GM23338 (cell line): ENCODE data around the gene COL2A1. TPM values are rescaled to one million over a fixed set of nuclear protein-coding genes. Genes with fewer than 3 reads are reported as not detected.

Experiments used
- ATAC-seq: fragments of 200-7000 bp; cut with Tn5 transposase; 3 replicates; pipeline ENCODE4 v1.9.1; 2020
- DNase-seq: peaks from one replicate; pipeline ENCODE4 v3.0.0-alpha.2; 2015; ENCODE audit warnings: low spot score
- H2AFZ ChIP-seq: fragments of 200-600 bp; sonication (generic); 2 replicates; pipeline ENCODE4 v1.8.0; 2016; ENCODE audit warnings: antibody characterized with exemption, mild to moderate bottlenecking, moderate library complexity
- H3F3A ChIP-seq: fragments of 200-600 bp; sonication (generic); replicated peaks from 2 replicates; pipeline ENCODE4 v1.8.0; 2017; ENCODE audit warnings: antibody characterized with exemption, mixed run types, low read depth
- H3K27ac ChIP-seq: fragments of 200-600 bp; sonication (generic); 2 replicates; pipeline ENCODE4 v1.6.1; 2016; ENCODE audit warnings: low read depth
- H3K27me3 ChIP-seq: fragments of 200-600 bp; sonication (generic); 2 replicates; pipeline ENCODE4 v1.8.0; 2016; ENCODE audit warnings: mild to moderate bottlenecking, mixed run types, moderate library complexity; ENCODE audit not compliant: insufficient read depth
- H3K36me3 ChIP-seq: fragments of 200-600 bp; sonication (generic); 2 replicates; pipeline ENCODE4 v1.8.0; 2016; ENCODE audit warnings: mild to moderate bottlenecking; ENCODE audit not compliant: insufficient read depth
- H3K4me1 ChIP-seq: fragments of 200-600 bp; sonication (generic); 2 replicates; pipeline ENCODE4 v1.8.0; 2016; ENCODE audit warnings: mild to moderate bottlenecking, moderate library complexity; ENCODE audit not compliant: insufficient read depth
- H3K4me2 ChIP-seq: fragments of 200-600 bp; sonication (generic); 2 replicates; pipeline ENCODE4 v1.7.1; 2017; ENCODE audit warnings: mixed run types
- H3K4me3 ChIP-seq: fragments of 200-600 bp; sonication (generic); 2 replicates; pipeline ENCODE4 v1.6.1; 2016; ENCODE audit warnings: mixed run types
- H3K79me2 ChIP-seq: fragments of 200-600 bp; sonication (generic); replicated peaks from 2 replicates; pipeline ENCODE4 v1.8.0; 2017; ENCODE audit warnings: mild to moderate bottlenecking; ENCODE audit not compliant: insufficient read depth
- H3K9me2 ChIP-seq: fragments of 200-600 bp; sonication (generic); 2 replicates; pipeline ENCODE4 v1.8.0; 2017; ENCODE audit not compliant: insufficient read depth
- H4K20me1 ChIP-seq: fragments of 200-600 bp; sonication (generic); replicated peaks from 2 replicates; pipeline ENCODE4 v1.8.0; 2017; ENCODE audit warnings: mild to moderate bottlenecking; ENCODE audit not compliant: insufficient read depth
- H3K27ac Mint-ChIP-seq: 2 replicates; pipeline ENCODE4 v1.8.0; 2020; ENCODE audit warnings: inconsistent platforms, mild to moderate bottlenecking, moderate library complexity, mixed read lengths
- H3K27me3 Mint-ChIP-seq: 3 replicates; pipeline ENCODE4 v1.8.0; 2022; ENCODE audit warnings: low read depth, mild to moderate bottlenecking, moderate library complexity, mixed read lengths, inconsistent platforms; ENCODE audit not compliant: insufficient read depth, poor library complexity
- H3K36me3 Mint-ChIP-seq: 3 replicates; pipeline ENCODE4 v1.8.0; 2021; ENCODE audit warnings: low read depth, mild to moderate bottlenecking, inconsistent platforms, moderate library complexity, mixed read lengths
- H3K4me1 Mint-ChIP-seq: 3 replicates; pipeline ENCODE4 v1.8.0; 2020; ENCODE audit warnings: mild to moderate bottlenecking, inconsistent platforms, mixed read lengths
- H3K4me3 Mint-ChIP-seq: 3 replicates; pipeline ENCODE4 v1.8.0; 2021; ENCODE audit warnings: moderate library complexity, mild to moderate bottlenecking, inconsistent platforms, mixed read lengths
- H3K9me3 Mint-ChIP-seq: 3 replicates; pipeline ENCODE4 v1.8.0; 2020; ENCODE audit warnings: moderate library complexity, mild to moderate bottlenecking, inconsistent platforms, mixed read lengths
- CREB1 ChIP-seq: fragments of 250-450 bp; sonication (Bioruptor Pico); IDR thresholded peaks from 2 replicates; pipeline ENCODE4 v1.5.0; 2020; ENCODE audit warnings: low read depth, mild to moderate bottlenecking, moderate library complexity
- CTCF ChIP-seq, 2 experiments: fragments of 200-600 bp in 1 of 2; sonication (generic) in 1 of 2; conservative IDR thresholded peaks; 2 replicates each; pipeline versions ENCODE4 v1.5.1 to v1.6.1; 2016 to 2017; ENCODE audit warnings: antibody characterized with exemption in 2 of 2, low read depth in 2 of 2, mild to moderate bottlenecking in 2 of 2, moderate library complexity in 1 of 2
- ETS1 ChIP-seq: IDR thresholded peaks from 2 replicates; pipeline ENCODE4 v1.6.1; 2016; ENCODE audit warnings: antibody characterized with exemption
- EZH2 ChIP-seq: fragments of 200-600 bp; sonication (generic); IDR thresholded peaks from one replicate; pipeline ENCODE4 v1.8.0; 2017; ENCODE audit warnings: antibody characterized with exemption, mild to moderate bottlenecking, low read depth; ENCODE audit not compliant: unreplicated experiment
- EZH2phosphoT487 ChIP-seq: fragments of 200-600 bp; sonication (generic); IDR thresholded peaks from one replicate; pipeline ENCODE4 v1.8.1; 2018; ENCODE audit warnings: antibody characterized with exemption; ENCODE audit not compliant: unreplicated experiment
- JUNB ChIP-seq: IDR thresholded peaks from one replicate; pipeline ENCODE4 v1.6.1; 2016; ENCODE audit warnings: antibody characterized with exemption; ENCODE audit not compliant: unreplicated experiment
- NANOG ChIP-seq: IDR thresholded peaks from 2 replicates; pipeline ENCODE4 v1.6.1; 2016; ENCODE audit warnings: antibody characterized with exemption, borderline replicate concordance
- POLR2AphosphoS5 ChIP-seq: IDR thresholded peaks from 2 replicates; pipeline ENCODE4 v1.6.1; 2016; ENCODE audit warnings: antibody characterized with exemption, low read depth
- REST ChIP-seq: IDR thresholded peaks from one replicate; pipeline ENCODE4 v1.6.1; 2018; ENCODE audit warnings: antibody characterized with exemption; ENCODE audit not compliant: unreplicated experiment
- STAT1 ChIP-seq: IDR thresholded peaks from one replicate; pipeline ENCODE4 v1.6.1; 2016; ENCODE audit warnings: antibody characterized with exemption; ENCODE audit not compliant: unreplicated experiment
- ZNF114 ChIP-seq: fragments of 250-450 bp; sonication (Bioruptor Pico); IDR thresholded peaks from 2 replicates; pipeline ENCODE4 v1.5.0; 2020; ENCODE audit warnings: mild to moderate bottlenecking, moderate library complexity
- ZNF331 ChIP-seq: fragments of 250-450 bp; sonication (Bioruptor Pico); IDR thresholded peaks from 2 replicates; pipeline ENCODE4 v1.5.0; 2020; ENCODE audit warnings: low read depth, mild to moderate bottlenecking, moderate library complexity
- ZNF462 ChIP-seq: fragments of 250-450 bp; sonication (Bioruptor Pico); IDR thresholded peaks from 2 replicates; pipeline ENCODE4 v1.5.0; 2020; ENCODE audit warnings: mild to moderate bottlenecking, moderate library complexity
- polyA plus RNA-seq: library from polyadenylated mRNA; unstranded; fragments of >200 nt; fragmentation: Nextera tagmentation; extraction: Ambion mirVana; gene quantifications from 2 replicates; pipeline ENCODE4 v1.2.1, GENCODE V29; 2016
- total RNA-seq: library from RNA; depleted of rRNA; stranded (reverse); fragments of >200 nt; shearing (Covaris generic); gene quantifications from 2 replicates; pipeline ENCODE4 v1.2.3, GENCODE V29; 2014

The COL2A1 gene
- total and polyA plus RNA-seq, 2 experiments from 2014 or later, result 7.0 to 24.6 TPM

GRCh38 chr12:47992776-47993175 is 11.5 kb downstream of the COL2A1 start:
- TF ChIP-seq ZNF462 (CRISPR knock-in tag) (no peak), CTCF (conservative IDR thresholded peaks at IDR 0.05; ENCODE audit: low read depth in 2 of 2) (no peak), STAT1 (no peak), ZNF114 (CRISPR knock-in tag) (no peak), EZH2 (no peak), POLR2AphosphoS5 (no peak), ZNF331 (CRISPR knock-in tag) (no peak), ETS1 (no peak), EZH2phosphoT487 (no peak), CREB1 (CRISPR knock-in tag) (no peak), NANOG (no peak), JUNB (no peak), REST (no peak)
- Histone ChIP-seq H3K9me2 (no peaks in the 10 kb centered on the region), H3K4me1 (peaks cover 4% of the 10 kb centered on the region; the same call in 1 of the 2 replicates), H2AFZ (no peak overlapping the region), H3K4me3 (no peak overlapping the region), H3K27me3 (peaks cover 26% of the 10 kb centered on the region), H3K27ac (no peak overlapping the region), H3K79me2 (no peaks in the 10 kb centered on the region), H3K4me2 (no peak overlapping the region), H4K20me1 (no peaks in the 10 kb centered on the region; the same call in none of the 2 replicates), H3K36me3 (no peaks in the 10 kb centered on the region), H3F3A (no peaks in the 10 kb centered on the region)
- Mint-ChIP-seq H3K36me3 (no peaks in the 10 kb centered on the region; the same call in 2 of the 3 replicates), H3K27ac (no peak overlapping the region), H3K4me1 (peaks cover 16% of the 10 kb centered on the region), H3K4me3 (no peak overlapping the region), H3K9me3 (no peaks in the 10 kb centered on the region), H3K27me3 (peaks cover 39% of the 10 kb centered on the region)
- no peak for ATAC-seq
- no peak for DNase-seq
